GM03348 (cell line): ENCODE results near the gene PFDN2.

ENCODE experiments used
- DNase-seq: peaks from one replicate; pipeline ENCODE4 v3.0.0; 2012; ENCODE audit warnings: low spot score

PFDN2 gene

GRCh38 chr1:161099090-161099802 is 18.6 kb downstream of the PFDN2 start:
- no peak for DNase-seq

GRCh38 chr1:161098210-161099068 is 19.4 kb downstream of the PFDN2 start, which contains the start of gene KLHDC9:
Gene KLHDC9 (plus strand): TSS chr1:161098361. CDS start chr1:161098536, 175 bp downstream.
- DNase-seq = peak; percentile 87

GRCh38 chr1:161096530-161096929 is 21.3 kb downstream of the PFDN2 start:
- peak; percentile 79 for DNase-seq

- DNase-seq = no peak
These were observed 21.8 kb downstream of the PFDN2 start for GRCh38 chr1:161096015-161096414.

GRCh38 chr1:161095230-161095629 is 22.6 kb downstream of the PFDN2 start:
- DNase-seq = no peak

GRCh38 chr1:161094481-161094880 is 23.4 kb downstream of the PFDN2 start:
- DNase-seq = no peak

- no peak for DNase-seq
These were observed 25.2 kb downstream of the PFDN2 start for GRCh38 chr1:161092621-161093028.

- DNase-seq = no peak
These were observed 25.9 kb downstream of the PFDN2 start for GRCh38 chr1:161091796-161092507.

- DNase-seq = no peak
These were observed 26.7 kb downstream of the PFDN2 start for GRCh38 chr1:161091093-161091492.

GRCh38 chr1:161090617-161091016 is 27.2 kb downstream of the PFDN2 start:
- no peak for DNase-seq

GRCh38 chr1:161089938-161090337 is 27.9 kb downstream of the PFDN2 start:
- no peak for DNase-seq

GRCh38 chr1:161089251-161089924 is 28.4 kb downstream of the PFDN2 start, which contains the start of gene NECTIN4:
Gene NECTIN4 (minus strand): TSS chr1:161089558. CDS start chr1:161089296, 262 bp downstream.
- DNase-seq = no peak

GRCh38 chr1:161088587-161089110 is 29.2 kb downstream of the PFDN2 start:
- DNase-seq = peak; percentile 76

GRCh38 chr1:161086457-161086856 is 31.4 kb downstream of the PFDN2 start:
- no peak for DNase-seq

GRCh38 chr1:161085165-161085564 is 32.7 kb downstream of the PFDN2 start:
- DNase-seq = peak; percentile 44

GRCh38 chr1:161084597-161084988 is 33.2 kb downstream of the PFDN2 start:
- DNase-seq = no peak

GRCh38 chr1:161083748-161084596 is 33.9 kb downstream of the PFDN2 start:
- peak; percentile 29 for DNase-seq

- DNase-seq = peak; percentile 94
These were observed 34.7 kb downstream of the PFDN2 start for GRCh38 chr1:161082996-161083747.

- DNase-seq = no peak
These were observed 35.4 kb downstream of the PFDN2 start for GRCh38 chr1:161082483-161082882.

- DNase-seq = no peak
These were observed 36.3 kb downstream of the PFDN2 start for GRCh38 chr1:161081519-161081918.
